Inferior parietal cortex (tissue), 1 donor: Measurements from ENCODE around the gene FASTK.
"Not testable (repeated sequence)": the region's sequence is repeated elsewhere in the genome, so short reads cannot be mapped to it uniquely, and the experiment has no call there.

Experiments used
- DNase-seq: peaks from one replicate; pipeline ENCODE4 v3.0.0-alpha.2; 2016; ENCODE audit errors: extremely low spot score

The FASTK gene

DNA sequence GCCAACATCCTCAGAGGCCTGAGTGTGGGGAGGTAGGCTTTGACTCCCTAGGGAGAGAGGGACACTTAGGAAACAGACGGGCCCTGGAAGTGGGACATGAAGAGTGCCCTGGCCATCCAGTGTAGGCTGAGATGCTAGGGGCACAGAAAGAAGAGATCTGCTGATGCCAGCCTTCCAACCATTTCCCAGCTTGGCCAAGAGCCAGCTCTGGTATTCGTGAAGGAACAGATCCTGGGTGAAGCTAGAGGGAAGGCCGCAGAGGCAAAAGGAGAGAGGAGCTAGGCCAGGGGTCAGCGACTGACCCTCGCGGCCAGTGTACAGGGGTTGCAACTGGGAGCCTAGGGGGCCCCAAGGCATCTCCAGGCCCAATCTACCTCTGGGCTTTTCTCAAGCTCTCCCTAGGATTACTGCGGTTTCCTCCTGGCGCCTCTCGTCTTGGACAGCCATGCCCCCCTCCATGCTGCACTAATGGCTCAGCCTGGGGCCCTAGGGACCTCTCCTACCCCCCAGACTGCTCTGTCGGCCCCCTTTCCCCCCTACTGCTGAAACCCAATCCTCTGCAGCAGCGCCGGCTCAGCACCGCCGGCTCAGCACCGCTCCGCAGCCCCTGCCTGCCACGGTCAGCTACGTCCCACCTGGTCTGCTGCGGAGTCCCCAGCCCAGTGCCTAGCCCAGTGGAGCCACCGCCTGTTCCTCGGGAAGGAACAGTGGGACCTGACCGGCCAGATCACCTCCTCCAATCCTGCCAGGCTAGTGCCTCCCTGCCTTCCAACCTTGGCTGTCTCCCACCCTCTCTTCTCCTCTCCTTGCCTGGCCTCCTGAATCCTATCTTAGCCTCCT is 32.4 kb downstream of the FASTK start, which contains the start of gene ASIC3:
TSS of gene ASIC3 (plus strand) at position 556 of the 840 bp plus-strand sequence. CDS start 355 bp downstream, outside the sequence.
- no peak for DNase-seq

DNA sequence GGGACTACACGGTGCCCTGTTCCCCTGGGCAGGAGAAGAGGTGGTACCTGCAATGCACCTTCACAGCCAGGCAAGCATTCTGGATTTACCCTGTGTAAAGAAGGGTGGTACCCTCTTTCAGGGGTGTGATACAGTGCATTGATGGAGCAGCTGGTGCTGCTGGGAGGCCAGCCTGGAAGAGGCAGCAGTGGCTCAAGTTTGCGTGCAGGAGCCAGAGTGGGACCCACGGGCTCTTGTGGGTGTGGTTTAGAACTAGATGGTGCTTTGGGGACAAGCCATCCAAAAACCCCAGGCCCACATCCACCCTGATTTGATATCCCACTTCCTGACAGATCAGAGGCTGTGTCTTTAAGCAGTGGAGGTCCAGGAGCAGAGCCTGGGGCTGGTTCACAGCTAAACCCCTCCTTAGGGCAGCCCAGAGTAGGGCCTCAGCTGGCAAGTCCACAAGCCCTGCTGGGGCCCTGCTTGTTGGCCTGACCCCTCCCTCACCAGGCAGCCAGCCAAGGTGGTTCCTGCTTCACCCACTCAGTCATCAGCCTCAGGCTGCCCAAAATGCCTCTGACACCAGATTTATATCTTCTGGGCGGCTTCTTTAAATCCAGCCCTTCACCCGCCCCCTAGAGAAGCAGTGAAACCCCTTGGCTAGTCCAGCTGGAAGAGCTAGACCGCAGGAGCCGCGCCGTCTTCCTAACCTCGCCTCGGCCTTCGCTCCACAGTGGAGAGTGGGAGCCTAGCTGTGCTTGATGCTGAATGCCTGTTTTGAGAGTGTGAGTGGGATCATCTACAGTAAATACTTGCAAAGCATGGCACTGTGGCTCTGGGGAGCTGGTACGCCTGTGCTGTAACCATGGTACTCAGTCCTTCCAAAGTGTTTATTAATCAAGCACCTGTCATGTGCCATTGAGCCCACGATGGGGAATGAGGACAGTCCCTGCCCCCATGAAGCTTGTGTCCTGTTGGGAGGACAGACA is 33.7 kb downstream of the FASTK start:
- DNase-seq = no peak

DNA sequence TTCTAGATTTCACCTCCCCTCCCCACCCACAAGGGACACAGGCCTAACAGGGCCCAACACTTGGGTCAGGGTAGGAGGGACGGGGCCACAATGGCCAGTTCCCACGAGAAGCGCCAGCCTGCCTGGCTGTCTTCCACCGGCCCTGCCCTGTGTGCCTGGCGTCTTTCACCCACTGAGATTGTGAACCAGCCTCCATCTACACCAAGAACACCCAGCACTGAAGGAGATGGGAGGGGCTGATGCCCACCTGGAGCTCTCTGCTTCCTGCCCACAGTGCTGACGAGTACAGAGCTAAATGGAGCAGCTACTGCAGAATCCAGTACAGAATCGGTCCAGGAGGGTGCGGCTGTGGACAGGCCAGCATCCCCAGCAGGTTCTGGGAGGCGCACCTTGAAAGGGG is 34.6 kb downstream of the FASTK start:
- no peak for DNase-seq

GRCh38 chr7:151045262-151045661 is 35.3 kb downstream of the FASTK start:
- no peak for DNase-seq

DNA sequence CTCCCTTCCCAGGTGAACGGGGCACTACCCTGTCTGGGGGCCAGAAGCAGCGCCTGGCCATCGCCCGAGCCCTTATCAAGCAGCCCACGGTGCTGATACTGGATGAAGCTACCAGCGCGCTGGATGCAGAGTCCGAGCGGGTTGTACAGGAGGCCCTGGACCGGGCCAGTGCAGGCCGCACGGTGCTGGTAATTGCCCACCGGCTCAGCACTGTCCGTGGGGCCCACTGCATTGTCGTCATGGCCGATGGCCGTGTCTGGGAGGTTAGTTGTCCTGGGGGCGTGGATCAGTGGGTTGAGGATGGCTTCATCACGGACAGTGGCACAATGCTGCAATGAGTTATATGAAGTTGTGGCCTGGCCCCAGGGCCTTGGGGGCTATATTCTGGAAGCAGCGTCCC is 36.6 kb downstream of the FASTK start:
- DNase-seq = no peak

DNA sequence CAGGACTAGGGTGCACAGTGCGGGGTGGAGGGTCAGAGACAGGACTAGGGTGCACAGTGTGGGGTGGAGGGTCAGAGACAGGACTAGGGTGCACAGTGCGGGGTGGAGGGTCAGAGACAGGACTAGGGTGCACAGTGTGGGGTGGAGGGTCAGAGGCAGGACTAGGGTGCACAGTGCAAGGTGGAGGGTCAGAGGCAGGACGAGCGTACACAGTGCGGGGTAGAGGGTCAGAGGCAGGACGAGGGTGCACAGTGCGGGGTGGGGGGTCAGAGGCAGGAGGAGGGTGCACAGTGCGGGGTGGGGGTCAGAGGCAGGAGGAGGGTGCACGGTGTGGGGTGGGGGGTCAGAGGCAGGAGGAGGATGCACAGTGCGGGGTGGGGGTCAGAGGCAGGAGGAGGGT is 37.2 kb downstream of the FASTK start:
- not testable (repeated sequence) for DNase-seq

DNA sequence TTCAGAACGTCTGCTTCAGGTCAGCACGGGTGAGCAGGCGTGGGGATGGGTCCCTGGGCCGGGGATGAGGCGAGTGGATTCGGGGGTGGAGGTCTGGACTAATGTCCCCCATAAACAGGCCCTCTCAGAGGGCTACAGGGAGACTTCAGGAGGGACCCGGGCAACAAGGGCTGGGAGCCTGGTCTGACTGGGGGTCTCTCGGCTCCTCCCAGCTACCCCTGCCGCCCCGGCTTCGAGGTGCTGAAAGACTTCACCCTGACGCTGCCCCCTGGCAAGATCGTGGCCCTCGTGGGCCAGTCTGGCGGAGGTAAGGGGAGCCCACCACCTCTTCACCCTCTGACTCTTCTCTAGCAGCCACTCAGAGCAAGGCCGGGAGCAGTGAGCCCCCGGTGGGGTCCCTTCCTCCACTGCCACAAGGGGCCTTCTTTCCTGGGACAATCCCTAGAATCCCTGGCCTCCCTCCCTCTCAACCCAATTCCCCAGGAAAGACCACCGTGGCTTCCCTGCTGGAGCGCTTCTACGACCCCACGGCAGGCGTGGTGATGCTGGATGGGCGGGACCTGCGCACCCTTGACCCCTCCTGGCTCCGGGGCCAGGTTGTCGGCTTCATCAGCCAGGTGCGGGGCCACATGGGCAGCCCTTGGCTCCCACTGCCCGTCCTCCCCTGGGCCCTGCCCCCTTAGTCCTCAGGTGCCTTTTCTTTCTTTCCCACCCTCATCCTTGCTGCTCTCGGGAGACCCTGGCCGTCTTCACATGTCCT is 39.8 kb downstream of the FASTK start:
- DNase-seq = no peak

- DNase-seq = no peak
These were observed 40.6 kb downstream of the FASTK start for GRCh38 chr7:151039850-151040548.

DNA sequence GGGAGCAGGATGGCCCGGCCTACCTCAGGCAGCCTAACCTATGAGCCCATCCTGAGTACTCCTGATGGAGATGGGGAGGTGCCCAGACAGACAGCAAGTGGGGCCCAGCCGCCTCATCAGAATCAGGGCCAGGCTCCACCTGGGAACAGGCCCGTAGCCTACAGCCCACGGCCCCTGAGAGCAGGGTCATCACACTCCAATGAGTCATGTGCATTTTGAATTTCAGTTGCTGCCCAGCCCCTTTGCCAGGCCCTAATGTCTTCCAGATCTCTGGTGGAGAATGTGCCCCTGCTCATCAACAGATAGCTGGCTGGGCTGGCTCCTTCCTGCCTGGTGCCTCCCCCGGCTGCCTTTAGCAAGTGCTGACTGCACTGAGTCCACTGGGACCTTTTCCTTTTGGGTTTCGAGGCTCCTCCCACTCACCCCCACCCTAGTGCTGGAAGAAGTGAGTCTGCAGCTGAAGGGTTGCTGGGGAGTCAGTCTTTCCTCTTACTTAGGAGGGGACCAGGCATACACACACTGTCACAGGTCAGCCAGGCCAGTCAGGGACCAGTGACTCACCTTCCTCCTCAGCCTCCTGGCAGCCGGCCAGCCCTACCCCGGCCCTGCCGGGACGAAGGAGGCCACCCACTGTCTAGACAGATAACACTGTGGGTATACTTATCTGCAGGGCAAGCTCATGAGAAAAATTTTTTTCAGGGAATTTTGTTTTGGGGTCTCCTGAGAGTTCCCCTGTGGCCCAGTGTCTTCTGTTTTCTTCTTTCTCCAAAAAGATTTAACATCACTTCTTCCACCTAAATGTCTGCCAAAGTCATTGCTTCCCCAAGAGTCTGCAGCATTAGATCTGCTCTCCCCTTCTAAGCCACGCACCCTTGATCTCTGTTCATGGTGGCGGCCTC is 41.4 kb downstream of the FASTK start:
- peak; percentile 65 for DNase-seq

DNA sequence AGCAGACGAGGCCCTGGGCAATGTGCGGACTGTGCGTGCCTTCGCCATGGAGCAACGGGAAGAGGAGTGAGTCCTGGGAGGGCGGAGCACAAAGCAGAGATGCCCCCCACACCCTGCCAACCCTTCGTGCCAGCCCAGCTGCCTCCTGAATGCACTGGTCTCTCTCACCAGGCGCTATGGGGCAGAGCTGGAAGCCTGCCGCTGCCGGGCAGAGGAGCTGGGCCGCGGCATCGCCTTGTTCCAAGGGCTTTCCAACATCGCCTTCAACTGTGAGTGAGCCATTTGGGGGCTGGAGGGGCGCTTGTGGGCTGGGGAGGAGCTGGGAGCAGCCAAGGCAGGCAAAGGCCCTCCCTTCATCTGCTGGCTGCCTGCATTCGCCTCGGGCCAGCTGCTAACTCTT is 44.7 kb downstream of the FASTK start:
- no peak for DNase-seq

- no peak for DNase-seq
These were observed 45.4 kb downstream of the FASTK start for GRCh38 chr7:151035026-151035717.

- DNase-seq = no peak
These were observed 46.1 kb downstream of the FASTK start for GRCh38 chr7:151034312-151035025.

- no peak for DNase-seq
These were observed 46.8 kb downstream of the FASTK start for GRCh38 chr7:151033864-151034249.

- no peak for DNase-seq
These were observed 47.4 kb downstream of the FASTK start for GRCh38 chr7:151032936-151033863.

GRCh38 chr7:151031011-151031410 is 49.6 kb downstream of the FASTK start:
- no peak for DNase-seq

DNA sequence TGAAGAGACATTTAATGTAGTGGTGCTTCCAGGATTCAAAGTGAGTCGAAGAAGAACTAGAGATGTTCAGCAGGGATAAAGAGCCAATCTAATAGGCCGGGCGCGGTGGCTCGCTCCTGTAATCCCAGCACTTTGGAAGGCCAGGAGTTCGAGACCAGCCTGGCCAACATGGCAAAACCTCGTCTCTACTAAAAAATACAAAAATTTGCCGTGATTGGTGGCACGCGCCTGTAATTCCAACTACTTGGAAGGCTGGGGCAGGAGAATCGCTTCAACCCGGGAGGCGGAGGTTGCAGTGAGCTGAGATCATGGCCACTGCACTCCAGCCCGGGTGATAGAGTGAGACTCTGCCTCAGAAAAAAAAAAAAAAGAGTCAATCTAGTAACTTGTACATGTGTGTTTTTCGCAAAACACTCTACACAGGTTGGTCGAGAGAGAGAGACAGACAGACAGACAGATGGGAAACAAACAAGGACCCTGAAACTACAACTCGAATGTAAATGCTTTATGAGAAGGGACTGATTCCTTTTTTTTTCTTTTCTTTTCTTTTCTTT is 51.6 kb downstream of the FASTK start:
- no peak for DNase-seq
